GM15510 (cell line): Measurements from ENCODE around the gene MAP1S.
A peak's percentile ranks its signal among the peaks of the same experiment; 100 is the strongest.

Source experiments
- POLR2A ChIP-seq: IDR thresholded peaks from 3 replicates; pipeline ENCODE4 v1.6.1; 2011; ENCODE audit warnings: borderline replicate concordance; ENCODE audit not compliant: insufficient read length; ENCODE audit errors: extremely low read depth

Gene MAP1S

GRCh38 chr19:17743874-17744580, 24.7 kb downstream of the MAP1S start:
- no peak for TF ChIP-seq POLR2A

GRCh38 chr19:17747205-17748098, 28.2 kb downstream of the MAP1S start:
- peak; percentile 51 for TF ChIP-seq POLR2A

GRCh38 chr19:17748884-17749638, 29.8 kb downstream of the MAP1S start:
- TF ChIP-seq POLR2A = no peak

GRCh38 chr19:17749912-17750317, 30.6 kb downstream of the MAP1S start:
- TF ChIP-seq POLR2A = no peak

- peak; percentile 59 for TF ChIP-seq POLR2A
These were observed 32.0 kb downstream of the MAP1S start, which contains the start of gene FCHO1 for GRCh38 chr19:17751103-17751911. FCHO1 (plus strand) TSS chr19:17751477; CDS start chr19:17755165, 3,688 bp downstream.

- TF ChIP-seq POLR2A = no peak
These were observed 32.6 kb downstream of the MAP1S start for GRCh38 chr19:17751912-17752273.

- TF ChIP-seq POLR2A = no peak
These were observed 33.8 kb downstream of the MAP1S start for GRCh38 chr19:17752865-17753639.

GRCh38 chr19:17753976-17754375, 34.7 kb downstream of the MAP1S start:
- no peak for TF ChIP-seq POLR2A

GRCh38 chr19:17754634-17755442, 35.6 kb downstream of the MAP1S start:
- TF ChIP-seq POLR2A = no peak

- TF ChIP-seq POLR2A = no peak
These were observed 36.2 kb downstream of the MAP1S start for GRCh38 chr19:17755443-17755890.

- no peak for TF ChIP-seq POLR2A
These were observed 36.8 kb downstream of the MAP1S start for GRCh38 chr19:17755977-17756670.

GRCh38 chr19:17757125-17757524, 37.8 kb downstream of the MAP1S start:
- TF ChIP-seq POLR2A = no peak

- no peak for TF ChIP-seq POLR2A
These were observed 39.2 kb downstream of the MAP1S start for GRCh38 chr19:17758515-17758914.

GRCh38 chr19:17761148-17761547, 41.9 kb downstream of the MAP1S start:
- TF ChIP-seq POLR2A = no peak
